Stimulated activated CD4-positive, alpha-beta T cell treated with anti-CD3 and anti-CD28 coated beads, Interleukin-1b, Interleukin-23, amount 100 ng/mL, for 4 hours (primary cell): Measurements from ENCODE around the gene HOXD13.
A peak's percentile ranks its signal among the peaks of the same experiment; 100 is the strongest.

Experiments used
- DNase-seq, 2 donors: peaks; one replicate each; pipeline ENCODE4 v3.0.0-alpha.2; 2020; ENCODE audit warnings: low read depth in 2 of 2

Gene HOXD13

DNA sequence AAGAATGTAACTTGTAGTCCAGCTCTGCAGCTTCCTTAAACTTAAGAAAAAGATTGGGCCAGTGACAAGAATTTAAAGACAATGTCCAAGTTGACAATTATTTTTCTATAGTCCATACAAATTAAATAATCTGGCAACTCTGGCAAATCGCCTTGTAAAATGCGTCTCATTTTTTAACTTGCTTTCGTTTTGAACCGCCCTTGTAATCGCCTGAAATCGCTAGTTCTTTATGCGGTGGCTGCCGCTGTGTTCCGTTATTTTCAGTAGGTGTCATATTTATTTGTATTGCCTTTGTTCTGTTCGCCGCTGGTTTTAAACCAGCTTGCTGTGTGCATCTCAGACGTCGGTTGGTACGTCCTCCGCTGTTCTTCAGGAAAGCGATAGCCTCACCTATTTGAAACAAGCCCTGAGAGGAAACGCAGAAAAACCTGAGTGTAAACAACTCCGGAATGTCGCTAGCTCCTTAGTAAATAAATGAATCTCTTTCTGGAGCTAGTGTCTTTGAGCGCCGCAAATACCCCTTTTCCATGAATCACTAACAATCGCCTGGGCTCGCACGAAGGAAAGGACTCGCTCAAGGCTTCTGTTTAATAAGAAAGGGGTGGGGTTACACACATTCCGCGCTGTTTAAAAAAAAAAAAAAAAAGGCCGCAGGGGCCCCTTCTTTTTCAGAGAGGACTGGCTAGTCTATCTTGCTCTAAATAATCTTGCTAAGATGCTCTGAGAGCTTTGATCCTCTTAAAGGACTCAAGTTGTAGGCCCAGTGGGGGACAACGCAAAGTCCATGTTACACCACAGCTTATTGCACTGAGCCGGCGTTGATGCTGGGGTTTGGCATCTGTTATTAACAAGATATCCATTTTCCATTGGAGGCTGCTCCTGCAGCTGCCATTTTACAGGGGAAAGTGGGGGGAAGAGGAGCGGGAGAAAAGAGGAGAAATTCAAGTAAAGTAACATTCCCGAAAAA is 40.0 kb downstream of the HOXD13 start:
- DNase-seq, result no peak

GRCh38 chr2:176133389-176133788 is 40.9 kb downstream of the HOXD13 start:
- DNase-seq, result no peak

GRCh38 chr2:176134035-176134434 is 41.5 kb downstream of the HOXD13 start:
- DNase-seq, result no peak

DNA sequence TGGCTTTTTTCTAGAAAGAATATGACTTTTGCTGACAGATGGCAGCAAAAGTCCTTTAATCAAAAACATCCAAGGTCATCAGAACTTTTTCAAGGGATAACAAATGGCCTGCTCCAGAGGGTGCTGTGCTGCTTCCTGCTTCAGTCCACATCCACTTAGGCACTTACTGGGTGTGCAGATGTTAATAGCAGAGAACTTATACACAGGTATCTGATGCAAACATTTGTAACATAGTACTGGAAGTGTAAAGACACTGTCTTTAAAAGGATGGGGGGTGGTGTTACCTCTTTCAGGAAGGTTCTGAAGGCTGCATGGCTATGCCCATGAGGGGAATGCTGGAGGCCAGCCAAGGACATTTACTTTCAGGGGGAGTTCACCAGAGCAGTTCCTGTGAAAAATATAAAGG is 42.5 kb downstream of the HOXD13 start:
- no peak for DNase-seq

DNA sequence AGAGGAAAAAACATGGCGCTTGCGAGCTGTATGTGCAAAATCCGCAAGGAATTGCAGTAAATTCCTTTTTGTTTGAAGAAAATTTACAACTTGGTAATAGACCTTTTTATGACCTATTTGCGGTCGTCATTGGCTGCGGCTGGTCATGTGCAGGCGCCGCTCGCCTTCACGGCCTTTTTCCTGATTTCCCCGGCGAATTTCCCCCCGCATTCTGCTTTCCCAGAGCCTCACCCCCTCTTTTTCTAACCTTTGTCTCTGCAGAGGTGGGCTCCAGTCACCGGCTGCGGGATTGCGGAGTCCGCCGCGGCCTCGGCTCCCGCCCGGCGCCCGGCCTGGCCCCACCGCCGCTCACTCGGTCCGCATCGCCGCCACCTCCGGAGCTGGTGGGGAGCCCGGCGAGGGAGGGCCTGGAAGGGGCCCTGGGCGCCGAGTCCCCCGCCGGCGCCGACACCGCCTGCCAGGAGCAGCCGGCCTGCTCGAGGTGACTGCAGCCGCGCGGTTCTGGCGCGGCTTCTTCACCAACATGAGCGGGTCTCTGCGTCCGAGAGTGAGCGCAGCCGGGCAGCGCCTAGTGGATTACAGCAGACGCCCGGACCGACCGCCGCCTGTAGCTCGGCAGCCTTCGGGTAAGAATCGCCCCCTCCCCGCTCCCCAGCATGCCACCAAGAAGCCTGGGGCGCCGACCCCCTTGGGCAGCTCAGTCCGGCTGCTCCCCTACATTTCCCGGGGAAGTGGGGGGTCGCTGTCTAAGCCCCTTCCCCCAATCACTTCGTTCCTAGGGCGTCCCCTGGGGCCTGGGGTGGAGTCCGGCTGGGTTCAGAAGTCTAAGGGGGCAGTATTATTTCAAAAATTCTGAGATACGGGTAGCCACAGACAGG is 44.1 kb downstream of the HOXD13 start:
- DNase-seq, result no peak

- DNase-seq, result no peak
Observed at GRCh38 chr2:176137252-176137580, 44.7 kb downstream of the HOXD13 start.

GRCh38 chr2:176137906-176138305 is 45.4 kb downstream of the HOXD13 start:
- no peak for DNase-seq

- DNase-seq, result no peak
Observed at GRCh38 chr2:176138526-176138922, 46.0 kb downstream of the HOXD13 start.

DNA sequence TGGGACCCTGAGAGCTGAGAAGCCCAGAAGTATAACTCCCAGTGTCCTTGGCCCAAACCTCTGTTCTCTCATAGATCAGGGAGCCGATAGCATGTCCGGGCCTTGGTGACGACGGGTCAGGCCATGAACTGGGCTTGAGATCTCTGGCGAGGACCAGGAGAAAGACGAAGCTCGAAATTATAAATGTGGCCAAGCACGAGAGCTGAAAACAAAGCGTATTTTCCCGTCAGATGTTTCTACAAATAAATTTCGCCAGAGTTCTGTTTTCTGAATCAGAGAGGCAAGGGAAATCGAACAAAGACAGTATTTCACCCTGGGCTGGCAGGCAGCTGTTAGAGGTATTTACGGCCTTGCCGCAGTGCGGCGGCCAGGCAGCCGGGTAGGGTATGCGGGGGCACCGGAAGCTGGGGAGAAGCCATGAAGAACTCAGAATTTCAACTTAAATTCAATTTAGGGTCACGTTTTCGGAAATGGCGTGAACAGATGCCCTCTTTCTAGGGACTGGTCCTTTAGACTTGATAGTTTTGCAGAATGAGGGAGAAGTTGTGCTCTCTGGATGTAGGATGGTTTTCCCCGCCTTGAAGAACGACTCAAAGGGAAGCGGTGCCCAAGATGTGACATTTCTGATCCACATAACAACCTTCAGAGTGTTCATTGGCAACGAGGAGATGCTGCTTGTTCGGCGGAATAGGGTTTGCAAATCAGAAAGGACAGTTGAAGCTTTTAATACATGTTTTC is 46.6 kb downstream of the HOXD13 start:
- DNase-seq, result no peak

- no peak for DNase-seq
Observed at GRCh38 chr2:176139661-176140512, 47.4 kb downstream of the HOXD13 start.

DNA sequence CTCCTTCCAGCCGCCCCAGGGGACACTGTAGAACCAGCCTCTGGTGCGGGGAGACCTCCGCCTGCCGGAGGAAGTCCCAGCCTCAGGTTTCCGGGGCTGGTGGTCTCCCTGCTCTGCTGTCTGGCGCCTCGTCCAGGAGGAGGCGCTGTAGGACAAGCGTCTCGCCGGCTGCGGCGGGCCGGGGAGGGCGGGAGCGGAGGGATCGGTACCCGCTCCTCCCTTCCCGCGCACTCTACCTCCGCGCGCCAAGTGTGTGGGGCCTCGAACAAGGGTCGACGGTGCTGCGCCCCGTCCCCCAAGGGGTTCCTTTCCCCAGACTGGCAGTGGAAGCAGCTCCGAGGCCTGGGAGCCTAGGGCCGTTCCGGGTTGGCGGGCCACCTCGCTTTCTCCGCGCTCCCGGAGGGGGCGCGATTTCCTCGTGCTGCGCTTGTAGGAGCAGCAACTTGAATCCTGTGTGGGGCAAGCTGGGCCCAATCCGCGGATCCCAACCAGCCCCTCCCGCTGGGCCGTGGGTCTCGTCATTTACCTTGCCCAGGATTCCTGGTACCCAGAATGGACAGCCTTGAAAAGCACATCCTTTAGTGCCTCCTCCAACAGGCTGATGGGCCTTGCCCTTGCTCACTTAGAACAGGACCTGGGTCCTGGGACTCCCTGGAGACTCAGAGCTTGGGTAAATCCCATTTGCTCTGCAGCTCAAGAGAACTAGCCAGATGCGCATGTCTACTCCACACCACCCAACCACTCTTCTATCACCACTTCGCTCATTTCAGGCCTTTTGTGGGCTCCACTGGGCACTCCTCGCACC is 48.2 kb downstream of the HOXD13 start:
- peak; percentile 31 to 61 for DNase-seq

DNA sequence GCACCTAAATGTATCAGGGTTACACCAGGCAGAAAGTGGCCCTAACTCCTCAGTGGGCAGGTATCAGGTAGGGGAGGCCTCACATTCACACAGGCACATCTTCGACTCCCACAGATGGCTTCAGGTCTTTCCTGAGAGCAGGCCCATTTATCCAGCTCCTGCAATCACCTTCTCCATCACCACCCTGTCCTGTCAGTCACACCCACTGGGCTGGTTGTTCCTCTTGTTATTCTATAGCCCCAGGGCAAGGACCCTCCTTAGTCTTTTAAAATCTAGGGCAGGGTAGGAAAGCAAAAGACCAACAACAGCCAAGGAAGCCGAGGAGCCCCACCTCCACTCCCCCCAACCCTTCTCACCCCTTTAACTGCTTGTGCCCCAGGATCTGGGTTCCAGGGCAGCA is 49.8 kb downstream of the HOXD13 start:
- no peak for DNase-seq
